Neural cell (in vitro differentiated cells): ENCODE results near the gene SGIP1. TPM values are rescaled to one million over a fixed set of nuclear protein-coding genes. Genes with fewer than 3 reads are reported as not detected.

ENCODE experiments used
- H2AFZ ChIP-seq: fragments of 200-600, 300-800 bp; sonication (generic), shearing (Covaris generic); 2 replicates; pipeline ENCODE4 v1.6.0; 2014; ENCODE audit warnings: low read depth, mild to moderate bottlenecking, antibody characterized with exemption, low read length, moderate library complexity
- H3F3A ChIP-seq: fragments of 200-600 bp; shearing (Covaris generic); 2 replicates; pipeline ENCODE4 v1.6.1; 2016; ENCODE audit warnings: mild to moderate bottlenecking, moderate library complexity, mixed read lengths, antibody characterized with exemption, low read length; ENCODE audit not compliant: insufficient read depth, poor library complexity, severe bottlenecking
- H3K27ac ChIP-seq: fragments of 200-600, 300-800 bp; sonication (generic), shearing (Covaris generic); 2 replicates; pipeline ENCODE4 v1.5.1; 2014; ENCODE audit warnings: mild to moderate bottlenecking, low read length, moderate library complexity
- H3K27me3 ChIP-seq: fragments of 300-800, 200-600 bp; sonication (generic), shearing (Covaris generic); 2 replicates; pipeline ENCODE4 v1.6.0; 2014; ENCODE audit warnings: mild to moderate bottlenecking, low read depth, low read length, moderate library complexity; ENCODE audit not compliant: insufficient read depth
- H3K36me3 ChIP-seq: fragments of 300-800, 200-600 bp; sonication (generic), shearing (Covaris generic); 2 replicates; pipeline ENCODE4 v1.5.1; 2014; ENCODE audit warnings: mild to moderate bottlenecking, antibody characterized with exemption, low read length, moderate library complexity; ENCODE audit not compliant: insufficient read depth
- H3K4me2 ChIP-seq: fragments of 300-800, 200-600 bp; sonication (generic), shearing (Covaris generic); 2 replicates; pipeline ENCODE4 v1.6.0; 2014; ENCODE audit warnings: mild to moderate bottlenecking, low read length
- H3K4me3 ChIP-seq: fragments of 300-800, 200-600 bp; sonication (generic), shearing (Covaris generic); 2 replicates; pipeline ENCODE4 v1.5.1; 2014; ENCODE audit warnings: mild to moderate bottlenecking, low read length, moderate library complexity
- H3K79me2 ChIP-seq: fragments of 200-600 bp; shearing (Covaris generic); replicated peaks from 2 replicates; pipeline ENCODE4 v1.6.0; 2014; ENCODE audit warnings: mild to moderate bottlenecking, low read length, moderate library complexity; ENCODE audit not compliant: insufficient read depth
- H3K9ac ChIP-seq: fragments of 300-800, 200-600 bp; sonication (generic), shearing (Covaris generic); 2 replicates; pipeline ENCODE4 v1.6.1; 2016; ENCODE audit warnings: mild to moderate bottlenecking, low read length, mixed read lengths
- H3K9me2 ChIP-seq: fragments of 200-600 bp; shearing (Covaris generic); 2 replicates; pipeline ENCODE4 v1.6.1; 2016; ENCODE audit warnings: mild to moderate bottlenecking, low read length, mixed read lengths; ENCODE audit not compliant: insufficient read depth
- H3K9me3 ChIP-seq: fragments of 200-600, 300-800 bp; sonication (generic), shearing (Covaris generic); 2 replicates; pipeline ENCODE4 v1.6.1; 2016; ENCODE audit warnings: mild to moderate bottlenecking, mixed run types, low read length, moderate library complexity, mixed read lengths
- H4K20me1 ChIP-seq: fragments of 200-600 bp; shearing (Covaris generic); 2 replicates; pipeline ENCODE4 v1.6.1; 2016; ENCODE audit warnings: mild to moderate bottlenecking, mixed run types; ENCODE audit not compliant: insufficient read depth
- EP300 ChIP-seq: fragments of 450-650 bp; conservative IDR thresholded peaks from 2 replicates; pipeline ENCODE4 v1.6.1; 2014; ENCODE audit warnings: antibody characterized with exemption, mild to moderate bottlenecking, moderate library complexity; ENCODE audit not compliant: poor library complexity, severe bottlenecking
- EZH2 ChIP-seq: fragments of 200-600, 300-800 bp; shearing (Covaris generic), sonication (generic); IDR thresholded peaks from 2 replicates; pipeline ENCODE4 v1.6.1; 2014; ENCODE audit warnings: antibody characterized with exemption, low read length, borderline replicate concordance, mild to moderate bottlenecking; ENCODE audit not compliant: insufficient read depth, poor library complexity, severe bottlenecking
- MXI1 ChIP-seq: fragments of 450-650 bp; conservative IDR thresholded peaks from 2 replicates; pipeline ENCODE4 v1.6.1; 2014; ENCODE audit warnings: antibody characterized with exemption, mild to moderate bottlenecking; ENCODE audit not compliant: poor library complexity, severe bottlenecking
- POLR2AphosphoS5 ChIP-seq: IDR thresholded peaks from 2 replicates; pipeline ENCODE4 v1.6.1; 2012
- RAD21 ChIP-seq: fragments of 450-650 bp; conservative IDR thresholded peaks from 2 replicates; pipeline ENCODE4 v1.6.1; 2014; ENCODE audit warnings: antibody characterized with exemption, mild to moderate bottlenecking, moderate library complexity
- SMC3 ChIP-seq: fragments of 450-650 bp; conservative IDR thresholded peaks from 2 replicates; pipeline ENCODE4 v1.6.1; 2014; ENCODE audit warnings: antibody characterized with exemption, mild to moderate bottlenecking, moderate library complexity; ENCODE audit not compliant: poor library complexity
- TAF1 ChIP-seq: IDR thresholded peaks from 2 replicates; pipeline ENCODE4 v1.6.1; 2012; ENCODE audit warnings: low read depth
- polyA plus RNA-seq: library from polyadenylated mRNA; depleted of rRNA; stranded (reverse); fragments of >200 nt; gene quantifications from 2 replicates; pipeline ENCODE4 v1.2.3, GENCODE V29; 2014
- TF ChIP-seq, protein P1 (sequence below): IDR thresholded peaks from 2 replicates; pipeline ENCODE4 v1.6.1; 2012; ENCODE audit warnings: borderline replicate concordance
- TF ChIP-seq, protein P2 (sequence below): fragments of 450-650 bp; IDR thresholded peaks from 2 replicates; pipeline ENCODE4 v1.5.1; 2014; ENCODE audit warnings: antibody characterized with exemption, mild to moderate bottlenecking, moderate library complexity; ENCODE audit not compliant: poor library complexity, severe bottlenecking

The SGIP1 gene
- polyA plus RNA-seq, 1 donor from 2014 or later: 50.5 TPM

DNA sequence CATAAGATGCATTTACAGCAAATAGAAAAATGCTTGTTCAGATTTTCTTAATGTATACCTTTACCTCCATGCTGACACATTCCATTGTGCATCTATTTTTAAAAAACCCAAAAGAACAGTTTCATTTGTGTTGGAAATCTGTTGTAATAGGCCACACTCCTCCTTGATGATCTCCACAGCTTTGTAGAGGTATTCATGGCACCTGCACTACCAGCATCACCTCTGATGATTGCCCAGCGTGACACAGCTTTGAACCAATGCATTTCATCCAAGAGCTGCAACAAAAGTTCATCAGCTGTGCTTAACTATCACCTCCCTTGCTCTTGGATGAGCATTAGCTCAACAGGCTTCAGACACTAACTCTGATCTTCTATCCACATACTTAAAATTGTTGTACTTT lies 226.6 kb downstream of the SGIP1 start:
- H2AFZ ChIP-seq: no peak overlapping the region
- no peaks in the 10 kb centered on the region for H3K27me3 ChIP-seq
- H3F3A ChIP-seq: no peaks in the 10 kb centered on the region
- H3K27ac ChIP-seq: no peak overlapping the region
- H3K9me2 ChIP-seq: no peaks in the 10 kb centered on the region
- H3K9me3 ChIP-seq: peaks cover 4% of the 10 kb centered on the region
- no peak overlapping the region for H3K4me2 ChIP-seq
- H3K36me3 ChIP-seq: no peaks in the 10 kb centered on the region
- no peaks in the 10 kb centered on the region for H3K79me2 ChIP-seq
- TF ChIP-seq MXI1 (no peak), RAD21 (no peak), POLR2AphosphoS5 (no peak), SMC3 (no peak), TAF1 (no peak), EZH2 (no peak), EP300 (no peak)
- TF ChIP-seq, protein P1, sequence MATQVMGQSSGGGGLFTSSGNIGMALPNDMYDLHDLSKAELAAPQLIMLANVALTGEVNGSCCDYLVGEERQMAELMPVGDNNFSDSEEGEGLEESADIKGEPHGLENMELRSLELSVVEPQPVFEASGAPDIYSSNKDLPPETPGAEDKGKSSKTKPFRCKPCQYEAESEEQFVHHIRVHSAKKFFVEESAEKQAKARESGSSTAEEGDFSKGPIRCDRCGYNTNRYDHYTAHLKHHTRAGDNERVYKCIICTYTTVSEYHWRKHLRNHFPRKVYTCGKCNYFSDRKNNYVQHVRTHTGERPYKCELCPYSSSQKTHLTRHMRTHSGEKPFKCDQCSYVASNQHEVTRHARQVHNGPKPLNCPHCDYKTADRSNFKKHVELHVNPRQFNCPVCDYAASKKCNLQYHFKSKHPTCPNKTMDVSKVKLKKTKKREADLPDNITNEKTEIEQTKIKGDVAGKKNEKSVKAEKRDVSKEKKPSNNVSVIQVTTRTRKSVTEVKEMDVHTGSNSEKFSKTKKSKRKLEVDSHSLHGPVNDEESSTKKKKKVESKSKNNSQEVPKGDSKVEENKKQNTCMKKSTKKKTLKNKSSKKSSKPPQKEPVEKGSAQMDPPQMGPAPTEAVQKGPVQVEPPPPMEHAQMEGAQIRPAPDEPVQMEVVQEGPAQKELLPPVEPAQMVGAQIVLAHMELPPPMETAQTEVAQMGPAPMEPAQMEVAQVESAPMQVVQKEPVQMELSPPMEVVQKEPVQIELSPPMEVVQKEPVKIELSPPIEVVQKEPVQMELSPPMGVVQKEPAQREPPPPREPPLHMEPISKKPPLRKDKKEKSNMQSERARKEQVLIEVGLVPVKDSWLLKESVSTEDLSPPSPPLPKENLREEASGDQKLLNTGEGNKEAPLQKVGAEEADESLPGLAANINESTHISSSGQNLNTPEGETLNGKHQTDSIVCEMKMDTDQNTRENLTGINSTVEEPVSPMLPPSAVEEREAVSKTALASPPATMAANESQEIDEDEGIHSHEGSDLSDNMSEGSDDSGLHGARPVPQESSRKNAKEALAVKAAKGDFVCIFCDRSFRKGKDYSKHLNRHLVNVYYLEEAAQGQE: no peak
- TF ChIP-seq, protein P2, sequence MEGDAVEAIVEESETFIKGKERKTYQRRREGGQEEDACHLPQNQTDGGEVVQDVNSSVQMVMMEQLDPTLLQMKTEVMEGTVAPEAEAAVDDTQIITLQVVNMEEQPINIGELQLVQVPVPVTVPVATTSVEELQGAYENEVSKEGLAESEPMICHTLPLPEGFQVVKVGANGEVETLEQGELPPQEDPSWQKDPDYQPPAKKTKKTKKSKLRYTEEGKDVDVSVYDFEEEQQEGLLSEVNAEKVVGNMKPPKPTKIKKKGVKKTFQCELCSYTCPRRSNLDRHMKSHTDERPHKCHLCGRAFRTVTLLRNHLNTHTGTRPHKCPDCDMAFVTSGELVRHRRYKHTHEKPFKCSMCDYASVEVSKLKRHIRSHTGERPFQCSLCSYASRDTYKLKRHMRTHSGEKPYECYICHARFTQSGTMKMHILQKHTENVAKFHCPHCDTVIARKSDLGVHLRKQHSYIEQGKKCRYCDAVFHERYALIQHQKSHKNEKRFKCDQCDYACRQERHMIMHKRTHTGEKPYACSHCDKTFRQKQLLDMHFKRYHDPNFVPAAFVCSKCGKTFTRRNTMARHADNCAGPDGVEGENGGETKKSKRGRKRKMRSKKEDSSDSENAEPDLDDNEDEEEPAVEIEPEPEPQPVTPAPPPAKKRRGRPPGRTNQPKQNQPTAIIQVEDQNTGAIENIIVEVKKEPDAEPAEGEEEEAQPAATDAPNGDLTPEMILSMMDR: no peak
- H3K4me3 ChIP-seq: no peak overlapping the region
- H4K20me1 ChIP-seq: no peaks in the 10 kb centered on the region
- H3K9ac ChIP-seq: no peak overlapping the region

DNA sequence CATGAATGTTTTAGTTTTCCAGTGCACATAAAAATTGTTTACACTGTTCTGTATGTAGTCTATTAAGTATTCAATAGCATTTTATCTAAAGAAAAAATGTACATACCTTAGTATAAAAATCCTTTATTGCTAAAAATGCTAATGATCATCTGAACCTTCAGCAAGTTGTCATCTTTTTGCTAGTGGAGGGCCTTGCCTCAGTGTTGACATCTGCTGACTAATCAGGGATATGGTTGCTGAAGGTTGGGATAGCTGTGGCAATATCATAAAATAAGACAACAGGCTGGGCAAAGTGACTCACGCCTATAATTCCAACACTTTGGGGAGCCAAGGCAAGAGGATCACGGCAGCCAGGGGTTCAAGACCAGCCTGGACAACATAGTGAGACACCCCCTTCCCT lies 227.3 kb downstream of the SGIP1 start:
- TF ChIP-seq EZH2 (no peak), EP300 (no peak), POLR2AphosphoS5 (no peak), TAF1 (no peak), MXI1 (no peak), SMC3 (no peak), RAD21 (no peak)
- TF ChIP-seq, protein P2: no peak
- TF ChIP-seq, protein P1: no peak
- Histone ChIP-seq H3K27me3 (no peaks in the 10 kb centered on the region), H3K79me2 (no peaks in the 10 kb centered on the region), H3K36me3 (no peaks in the 10 kb centered on the region), H4K20me1 (no peaks in the 10 kb centered on the region), H3K9me2 (no peaks in the 10 kb centered on the region), H3K9ac (no peak overlapping the region), H3K9me3 (peaks cover 4% of the 10 kb centered on the region), H3K4me2 (no peak overlapping the region), H3K4me3 (no peak overlapping the region), H2AFZ (no peak overlapping the region), H3K27ac (no peak overlapping the region), H3F3A (no peaks in the 10 kb centered on the region)
